Measurements from ENCODE around the gene FAXDC2.

Gene FAXDC2

DNA sequence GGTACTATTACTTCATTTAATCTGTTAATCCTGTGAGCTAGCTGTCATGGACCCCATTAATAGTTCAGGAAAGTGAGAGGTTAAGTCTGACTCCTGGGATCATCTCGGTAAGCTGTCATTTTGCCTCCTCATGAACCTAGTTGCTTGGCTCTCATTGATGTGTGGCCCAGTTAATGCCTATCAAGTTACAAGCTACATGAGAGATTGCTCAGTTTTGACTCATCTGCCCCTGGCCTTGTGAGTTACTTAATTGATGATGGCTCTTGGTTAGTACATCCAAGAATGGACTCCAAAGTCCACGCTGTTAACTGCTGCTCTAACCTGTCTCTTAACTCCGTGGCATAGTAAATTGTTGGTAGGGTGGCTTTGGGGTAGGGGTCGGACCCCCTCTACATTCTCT lies 71.3 kb downstream of the FAXDC2 start:
- FAIRE-seq: no peak
- no peak for DNase-seq (ENCODE audit: insufficient read length, low spot score)
- no peak for TF ChIP-seq POLR2A (IDR thresholded peaks at IDR 0.05; ENCODE audit: low read depth, low read length)

DNA sequence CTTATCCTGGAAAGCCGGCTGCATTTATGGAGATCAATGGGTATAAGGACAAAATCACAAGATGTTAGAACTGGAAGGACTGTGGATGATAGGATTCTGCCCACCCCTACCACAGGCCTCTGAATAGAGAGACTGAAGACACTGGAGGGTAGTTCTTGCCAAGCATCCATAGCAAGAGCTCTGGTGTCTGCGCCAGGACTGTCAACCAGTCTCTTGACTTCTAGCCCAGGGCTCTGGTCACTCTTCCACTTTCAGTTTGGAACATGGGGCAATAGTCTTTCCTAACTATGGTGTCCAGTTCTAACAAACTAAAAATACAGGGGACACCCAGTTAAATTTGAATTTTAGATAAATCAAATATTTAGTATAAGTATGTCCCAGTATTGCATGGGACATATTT lies 71.9 kb downstream of the FAXDC2 start:
- TF ChIP-seq POLR2AphosphoS5 (IDR thresholded peaks at IDR 0.05; ENCODE audit: low read depth, low read length): no peak
- TF ChIP-seq PAX5 (IDR thresholded peaks at IDR 0.05; ENCODE audit: insufficient read depth, low read length, severe bottlenecking): no peak
- TF ChIP-seq POU2F2 (IDR thresholded peaks at IDR 0.05; ENCODE audit: low read depth, low read length): no peak
- no peak for TF ChIP-seq SPI1 (IDR thresholded peaks at IDR 0.05; ENCODE audit: low read depth, low read length)
- TF ChIP-seq POLR2A (IDR thresholded peaks at IDR 0.05; ENCODE audit: low read depth, low read length): no peak
- TF ChIP-seq TAF1 (IDR thresholded peaks at IDR 0.05; ENCODE audit: low read depth, low read length): no peak
- FAIRE-seq (no peak), DNase-seq (ENCODE audit: insufficient read length, low spot score) (no peak)

DNA sequence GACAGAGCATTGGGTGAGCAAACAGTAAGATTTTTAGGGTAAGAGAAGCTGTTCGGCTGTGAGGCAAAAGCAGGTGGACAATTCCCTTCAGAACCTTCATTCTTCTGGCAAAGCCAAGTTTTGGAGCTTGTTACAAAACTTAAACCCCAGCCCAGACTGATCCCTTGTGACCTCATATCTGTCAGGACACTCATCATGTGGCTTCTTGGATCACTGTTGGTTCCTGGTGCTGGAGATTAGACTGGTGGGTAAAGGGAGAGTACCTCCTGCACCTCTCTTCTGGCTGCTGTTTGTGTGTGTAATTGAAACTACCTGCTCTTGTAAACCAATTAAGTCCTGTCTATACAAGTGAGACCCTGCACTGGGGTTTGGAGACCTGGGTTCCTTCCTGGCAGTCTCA lies 74.2 kb downstream of the FAXDC2 start:
- FAIRE-seq: no peak
- no peak for TF ChIP-seq POU2F2 (IDR thresholded peaks at IDR 0.05; ENCODE audit: low read depth, low read length)
- DNase-seq (ENCODE audit: insufficient read length, low spot score): no peak

DNA sequence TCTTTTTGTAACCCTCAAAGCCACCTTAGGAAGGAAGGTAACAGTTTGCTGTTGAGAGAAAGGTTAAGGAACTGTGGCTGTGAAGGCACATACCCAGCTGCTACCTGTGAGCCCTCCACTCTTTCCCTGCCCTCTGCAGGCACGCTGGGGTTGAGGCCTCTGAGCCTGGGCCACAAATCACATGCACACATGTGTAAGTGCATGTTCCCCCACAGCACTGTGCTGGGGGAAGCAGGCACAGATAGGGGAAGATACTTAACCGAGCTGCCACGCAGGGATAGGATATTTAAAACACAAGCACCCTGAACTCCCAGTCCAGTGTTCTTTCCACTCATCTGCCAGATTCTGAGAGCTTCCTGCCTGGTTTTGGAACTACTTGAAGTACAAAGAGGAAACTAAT lies 77.1 kb downstream of the FAXDC2 start:
- FAIRE-seq (no peak), DNase-seq (ENCODE audit: insufficient read length, low spot score) (no peak)
- TF ChIP-seq POLR2A (IDR thresholded peaks at IDR 0.05; ENCODE audit: low read depth, low read length): no peak
- TF ChIP-seq PAX5 (IDR thresholded peaks at IDR 0.05; ENCODE audit: insufficient read depth, low read length, severe bottlenecking): no peak
- TF ChIP-seq POLR2AphosphoS5 (IDR thresholded peaks at IDR 0.05; ENCODE audit: low read depth, low read length): no peak
- no peak for TF ChIP-seq POU2F2 (IDR thresholded peaks at IDR 0.05; ENCODE audit: low read depth, low read length)
- no peak for TF ChIP-seq TAF1 (IDR thresholded peaks at IDR 0.05; ENCODE audit: low read depth, low read length)
- TF ChIP-seq SPI1 (IDR thresholded peaks at IDR 0.05; ENCODE audit: low read depth, low read length): no peak

DNA sequence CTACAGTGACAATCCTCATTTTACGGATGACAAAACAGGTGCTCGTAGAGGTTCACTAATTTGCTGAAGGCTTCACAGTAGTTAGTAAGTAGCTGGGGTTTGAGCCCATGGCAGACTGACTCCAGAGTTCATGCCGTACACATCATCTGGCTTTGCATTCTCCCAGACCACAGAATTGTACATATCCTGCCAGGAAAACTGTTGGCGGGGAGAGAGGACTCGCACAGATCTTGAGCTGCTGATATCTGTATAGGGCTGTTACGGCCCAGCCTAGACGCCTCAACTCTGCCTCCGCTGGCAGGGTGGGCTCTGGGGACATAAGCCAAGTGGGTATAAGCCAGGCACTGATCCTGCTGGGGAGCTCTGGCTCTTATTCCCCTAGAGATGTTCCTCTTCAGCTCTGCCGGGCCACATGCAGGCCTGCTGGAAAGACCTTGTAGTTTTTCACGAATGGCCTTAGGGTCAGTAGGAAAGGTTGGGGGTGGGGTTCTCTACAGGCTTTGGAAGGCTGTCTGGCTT lies 79.0 kb downstream of the FAXDC2 start:
- TF ChIP-seq POLR2AphosphoS5 (IDR thresholded peaks at IDR 0.05; ENCODE audit: low read depth, low read length) (no peak), POLR2A (IDR thresholded peaks at IDR 0.05; ENCODE audit: low read depth, low read length) (no peak), POU2F2 (IDR thresholded peaks at IDR 0.05; ENCODE audit: low read depth, low read length) (no peak), PAX5 (IDR thresholded peaks at IDR 0.05; ENCODE audit: insufficient read depth, low read length, severe bottlenecking) (no peak), TAF1 (IDR thresholded peaks at IDR 0.05; ENCODE audit: low read depth, low read length) (no peak)
- DNase-seq (ENCODE audit: insufficient read length, low spot score) (no peak), FAIRE-seq (no peak)

DNA sequence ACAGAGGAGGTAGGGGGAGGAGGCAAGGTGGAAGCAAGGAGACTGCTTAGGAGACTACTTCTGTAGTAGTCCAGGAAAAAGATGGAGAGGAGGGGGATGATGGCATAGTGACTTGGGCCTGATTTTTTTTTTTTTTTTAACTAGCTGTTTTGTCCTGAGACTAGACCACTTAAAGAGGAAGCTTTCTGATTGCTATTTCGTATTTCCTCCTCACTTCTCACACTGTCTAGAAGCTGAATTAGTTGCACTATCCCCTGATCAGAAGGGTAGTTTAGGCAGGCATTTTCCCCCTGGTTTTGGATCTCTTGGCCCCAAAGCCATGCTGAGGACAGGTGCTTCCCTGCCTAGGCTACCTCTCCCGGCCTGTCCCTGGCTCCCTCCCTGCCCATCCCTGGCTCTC lies 80.3 kb downstream of the FAXDC2 start:
- FAIRE-seq: no peak
- DNase-seq (ENCODE audit: insufficient read length, low spot score): no peak
- TF ChIP-seq POLR2A (IDR thresholded peaks at IDR 0.05; ENCODE audit: low read depth, low read length) (no peak; the same call in 1 of the 2 replicates), PAX5 (IDR thresholded peaks at IDR 0.05; ENCODE audit: insufficient read depth, low read length, severe bottlenecking) (no peak), SPI1 (IDR thresholded peaks at IDR 0.05; ENCODE audit: low read depth, low read length) (no peak), TAF1 (IDR thresholded peaks at IDR 0.05; ENCODE audit: low read depth, low read length) (no peak), POLR2AphosphoS5 (IDR thresholded peaks at IDR 0.05; ENCODE audit: low read depth, low read length) (no peak), POU2F2 (IDR thresholded peaks at IDR 0.05; ENCODE audit: low read depth, low read length) (no peak)
